ENCODE results near the gene SLC5A9. TPM values are rescaled to one million over a fixed set of nuclear protein-coding genes. Genes with fewer than 3 reads are reported as not detected.

SLC5A9 gene
- total and polyA plus RNA-seq, 7 donors = 0.01 to 0.39 TPM; not detected in 5

DNA sequence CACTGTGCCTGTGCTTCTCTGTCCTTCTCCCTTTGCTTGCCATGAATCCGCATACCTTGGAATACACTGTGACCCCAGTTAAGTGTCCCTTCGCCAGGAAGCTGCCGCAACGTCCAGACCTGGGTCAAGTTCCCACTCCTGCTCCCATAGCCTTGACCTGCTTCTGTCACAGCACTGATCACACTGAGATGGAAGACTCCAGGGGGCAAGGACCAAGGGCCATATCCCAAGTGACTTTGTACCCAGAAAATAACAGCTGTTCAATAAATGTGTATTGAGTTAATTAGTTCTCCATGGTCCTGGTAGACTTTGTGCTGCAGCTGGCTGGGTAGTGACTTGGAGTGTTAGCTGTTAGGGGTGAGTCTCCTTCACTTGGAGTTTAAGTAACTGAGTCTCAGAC, 25.8 kb downstream of the SLC5A9 start:
- intact Hi-C loops (cut with DNase I) = no loop called here
- Histone ChIP-seq H3K4me3 (no peak overlapping the region), H3K36me3 (ENCODE audit: insufficient read depth in 1 of 2, low read depth in 1 of 2) (no peaks in the 10 kb centered on the region), H3K4me1 (no peaks in the 10 kb centered on the region), H3K27me3 (ENCODE audit: insufficient read depth in 3 of 3, low read length in 2 of 3) (no peaks in the 10 kb centered on the region), H3K27ac (no peak overlapping the region), H3K9me3 (no peaks in the 10 kb centered on the region)
- whole genome bisulfite sequencing, 3 donors = 73 to 85% (median 76%) methylated on average over 4 of the region's 4 CpGs
- ATAC-seq = no peak
- TF ChIP-seq CTCF (IDR thresholded peaks at IDR 0.05) = no peak
- DNase-seq = no peak

- DNase-seq (no peak), ATAC-seq (no peak)
- intact Hi-C loops (cut with DNase I) = no loop called here
- H3K9me3 ChIP-seq = no peaks in the 10 kb centered on the region
- H3K27me3 ChIP-seq (ENCODE audit: insufficient read depth in 3 of 3, low read length in 2 of 3) = no peaks in the 10 kb centered on the region
- TF ChIP-seq CTCF (IDR thresholded peaks at IDR 0.05) = no peak
- WGBS, 3 donors = 95 to 97% (median 95%) methylated on average over 3 of the region's 3 CpGs
- H3K4me3 ChIP-seq = no peak overlapping the region
- H3K4me1 ChIP-seq = no peaks in the 10 kb centered on the region
- H3K27ac ChIP-seq = no peak overlapping the region
- H3K36me3 ChIP-seq (ENCODE audit: insufficient read depth in 1 of 2, low read depth in 1 of 2) = no peaks in the 10 kb centered on the region
These were observed 27.4 kb downstream of the SLC5A9 start for GRCh38 chr1:48249868-48250267.

DNA sequence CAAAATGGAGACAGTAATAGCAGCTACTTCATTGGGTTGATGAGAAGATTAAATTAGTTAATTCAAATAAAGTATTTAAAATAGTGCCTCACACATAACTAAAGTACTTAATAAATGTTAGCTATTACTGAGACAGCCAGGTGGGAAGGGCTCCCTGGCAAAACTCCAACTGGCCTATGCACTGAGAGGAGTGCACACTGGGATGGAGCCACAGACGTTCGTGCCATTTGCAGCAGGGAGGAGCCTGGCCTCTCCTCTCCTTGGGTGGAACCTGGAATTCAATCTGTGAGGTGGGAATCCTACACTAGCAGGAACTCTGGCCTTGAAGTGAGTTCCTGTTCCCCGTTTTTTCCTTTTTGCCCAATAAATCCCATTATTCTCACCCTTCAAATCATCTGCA, 28.1 kb downstream of the SLC5A9 start:
- H3K4me3 ChIP-seq = no peak overlapping the region
- H3K4me1 ChIP-seq = no peaks in the 10 kb centered on the region
- intact Hi-C loops (cut with DNase I) = no loop called here
- no peaks in the 10 kb centered on the region for H3K27me3 ChIP-seq (ENCODE audit: insufficient read depth in 3 of 3, low read length in 2 of 3)
- H3K27ac ChIP-seq = no peak overlapping the region
- H3K36me3 ChIP-seq (ENCODE audit: insufficient read depth in 1 of 2, low read depth in 1 of 2) = no peaks in the 10 kb centered on the region
- TF ChIP-seq CTCF (IDR thresholded peaks at IDR 0.05) = no peak
- H3K9me3 ChIP-seq = no peaks in the 10 kb centered on the region
- 15 to 29% (median 20%) methylated on average over 3 of the region's 3 CpGs for WGBS, 3 donors
- DNase-seq = no peak
- ATAC-seq = no peak

GRCh38 chr1:48251323-48251722, 28.8 kb downstream of the SLC5A9 start:
- Histone ChIP-seq H3K36me3 (ENCODE audit: insufficient read depth in 1 of 2, low read depth in 1 of 2) (no peaks in the 10 kb centered on the region), H3K27me3 (ENCODE audit: insufficient read depth in 3 of 3, low read length in 2 of 3) (no peaks in the 10 kb centered on the region), H3K4me1 (no peaks in the 10 kb centered on the region), H3K4me3 (no peak overlapping the region), H3K27ac (no peak overlapping the region), H3K9me3 (no peaks in the 10 kb centered on the region)
- intact Hi-C loops (cut with DNase I) = no loop called here
- no peak for TF ChIP-seq CTCF (IDR thresholded peaks at IDR 0.05)
- WGBS, 3 donors = 80 to 98% (median 90%) methylated on average over 2 of the region's 2 CpGs
- DNase-seq = no peak
- no peak for ATAC-seq

GRCh38 chr1:48251821-48252220, 29.3 kb downstream of the SLC5A9 start:
- Histone ChIP-seq H3K9me3 (no peaks in the 10 kb centered on the region), H3K4me3 (no peak overlapping the region), H3K27ac (no peak overlapping the region), H3K36me3 (ENCODE audit: insufficient read depth in 1 of 2, low read depth in 1 of 2) (no peaks in the 10 kb centered on the region), H3K4me1 (no peaks in the 10 kb centered on the region), H3K27me3 (ENCODE audit: insufficient read depth in 3 of 3, low read length in 2 of 3) (no peaks in the 10 kb centered on the region)
- no peak for TF ChIP-seq CTCF (IDR thresholded peaks at IDR 0.05)
- no peak for DNase-seq
- 91 to 96% (median 91%) methylated on average over 3 of the region's 3 CpGs for WGBS, 3 donors
- no peak for ATAC-seq
- intact Hi-C loops (cut with DNase I) = no loop called here
